ENCODE results near the gene SF3A1. TPM values are rescaled to one million over a fixed set of nuclear protein-coding genes. Genes with fewer than 3 reads are reported as not detected.

Gene SF3A1
- total and polyA plus RNA-seq, 2 of the 13 experiments (the other 11 are each of a cell fraction or from before 2014, with no cell fraction given) = 10.0 to 22.0 TPM

GRCh38 chr22:30405731-30406130 is 49.0 kb upstream of the SF3A1 start (continued):
- TF ChIP-seq PATZ1 (CRISPR knock-in tag; IDR thresholded peaks at IDR 0.05) (no peak), NKX3-1 (CRISPR knock-in tag; IDR thresholded peaks at IDR 0.05) (no peak), LCORL (IDR thresholded peaks at IDR 0.05) (no peak), LCORL (CRISPR knock-in tag; IDR thresholded peaks at IDR 0.05) (0 out of 2 replicates have a peak, but pooled peaks have one; percentile 15), JDP2 (CRISPR knock-in tag; IDR thresholded peaks at IDR 0.05; ENCODE audit: borderline replicate concordance) (no peak), HNF4A (CRISPR knock-in tag; IDR thresholded peaks at IDR 0.05) (peak; percentile 79), EP300 (IDR thresholded peaks at IDR 0.05; ENCODE audit: low read depth in 2 of 2, low read length in 2 of 2) (0 out of 4 replicates have a peak, but pooled peaks of 1 of the 2 experiments have one; percentile 6), EP300 (CRISPR knock-in tag; IDR thresholded peaks at IDR 0.05; ENCODE audit: borderline replicate concordance) (no peak), ZNF121 (CRISPR knock-in tag; IDR thresholded peaks at IDR 0.05) (peak; percentile 92), ZNF281 (CRISPR knock-in tag; IDR thresholded peaks at IDR 0.05; ENCODE audit: borderline replicate concordance) (no peak), PHF21A (CRISPR knock-in tag; IDR thresholded peaks at IDR 0.05) (no peak), ZNF503 (CRISPR knock-in tag; IDR thresholded peaks at IDR 0.05) (no peak), NFYC (CRISPR knock-in tag; IDR thresholded peaks at IDR 0.05) (no peak), ZNF839 (CRISPR knock-in tag; IDR thresholded peaks at IDR 0.05; ENCODE audit: borderline replicate concordance) (no peak), ZNF878 (CRISPR knock-in tag; IDR thresholded peaks at IDR 0.05) (no peak), RFX3 (CRISPR knock-in tag; IDR thresholded peaks at IDR 0.05) (no peak), SNAPC5 (CRISPR knock-in tag; IDR thresholded peaks at IDR 0.05; ENCODE audit: borderline replicate concordance) (no peak), ZNF724P (CRISPR knock-in tag; IDR thresholded peaks at IDR 0.05; ENCODE audit: borderline replicate concordance) (no peak), MATR3 (CRISPR knock-in tag; IDR thresholded peaks at IDR 0.05) (no peak), SALL1 (CRISPR knock-in tag; IDR thresholded peaks at IDR 0.05) (no peak), STAT5B (CRISPR knock-in tag; IDR thresholded peaks at IDR 0.05) (no peak), NR2F6 (IDR thresholded peaks at IDR 0.05) (0 out of 2 replicates have a peak, but pooled peaks have one; percentile 36), NR2F6 (CRISPR knock-in tag; IDR thresholded peaks at IDR 0.05) (peak; percentile 23; the same call in 1 of the 2 replicates), ELF1 (CRISPR knock-in tag; IDR thresholded peaks at IDR 0.05) (no peak), KLF12 (CRISPR knock-in tag; IDR thresholded peaks at IDR 0.05; ENCODE audit: borderline replicate concordance) (no peak), ZBTB1 (CRISPR knock-in tag; IDR thresholded peaks at IDR 0.05; ENCODE audit: borderline replicate concordance) (no peak), ZNF652 (CRISPR knock-in tag; IDR thresholded peaks at IDR 0.05; ENCODE audit: borderline replicate concordance, low read depth) (no peak), ZNF790 (CRISPR knock-in tag; IDR thresholded peaks at IDR 0.05; ENCODE audit: borderline replicate concordance) (no peak)
